ENCODE measurements around the gene LONRF2. TPM values are rescaled to one million over a fixed set of nuclear protein-coding genes. Genes with fewer than 3 reads are reported as not detected.
"Not testable (repeated sequence)": the region's sequence is repeated elsewhere in the genome, so short reads cannot be mapped to it uniquely, and the experiment has no call there.

LONRF2 gene
- 0.47 and 1.6 TPM in 2 replicates for total RNA-seq (2014; rRNA removed; shearing (Covaris generic))
- polyA plus RNA-seq (2015; cell fraction: cytosol; rRNA removed): 0.74 and 1.4 TPM in 2 replicates
- 4.6 and 5.6 TPM in 2 replicates for polyA plus RNA-seq (2015; cell fraction: nucleus; rRNA removed)

GRCh38 chr2:100321866-100322820 is at the start of gene LONRF2:
TSS of gene LONRF2 (minus strand) at chr2:100322501. CDS start at chr2:100322093, 408 bp downstream.
- DNase-seq (ENCODE audit: low read depth): no peak

GRCh38 chr2:100367163-100367562 is 44.9 kb upstream of the LONRF2 start:
- DNase-seq (ENCODE audit: low read depth): no peak

DNA sequence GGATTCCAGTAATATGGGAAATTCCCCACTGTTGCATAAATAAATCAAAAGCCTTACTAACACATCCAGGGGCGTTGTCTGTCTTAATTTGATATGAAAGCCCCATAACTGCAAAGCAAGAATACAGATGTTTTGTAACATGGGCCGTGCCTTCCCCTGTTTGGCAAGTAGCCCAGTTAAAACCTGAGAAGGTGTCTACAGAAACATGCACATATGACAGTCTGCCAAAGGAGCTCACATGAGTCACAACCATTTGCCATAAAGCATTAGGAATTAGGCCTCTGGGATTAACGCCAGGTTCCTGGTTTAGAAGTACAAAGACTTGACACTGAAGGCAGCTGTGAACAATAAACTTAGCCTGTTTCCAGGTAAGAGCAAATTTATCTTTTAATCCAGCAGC is 43.1 kb upstream of the LONRF2 start:
- DNase-seq (ENCODE audit: low read depth): peak; percentile 81

- DNase-seq (ENCODE audit: low read depth): not testable (repeated sequence)
Observed at GRCh38 chr2:100362269-100362668, 40.0 kb upstream of the LONRF2 start.

GRCh38 chr2:100359576-100359975 is 37.3 kb upstream of the LONRF2 start:
- no peak for DNase-seq (ENCODE audit: low read depth)

DNA sequence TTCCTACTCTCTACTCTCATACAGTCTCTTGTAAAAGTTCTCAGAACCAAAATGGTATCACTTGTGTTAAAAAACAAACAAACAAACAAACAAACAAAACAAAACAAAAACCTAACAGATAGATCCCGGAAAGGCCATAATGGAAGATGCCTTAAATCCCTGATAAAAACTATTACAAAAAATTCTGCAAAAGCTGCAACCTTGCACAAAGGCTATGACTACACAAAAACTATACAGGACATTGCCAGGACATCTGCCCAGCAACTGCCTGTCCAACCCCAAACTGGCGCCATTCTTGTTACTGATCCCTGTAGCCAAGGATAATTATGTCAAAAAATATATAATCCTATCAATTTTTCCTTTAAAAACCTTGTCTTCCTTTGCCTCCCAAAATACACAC is 36.3 kb upstream of the LONRF2 start:
- no peak for DNase-seq (ENCODE audit: low read depth)

GRCh38 chr2:100352521-100352920 is 30.2 kb upstream of the LONRF2 start:
- no peak for DNase-seq (ENCODE audit: low read depth)

DNA sequence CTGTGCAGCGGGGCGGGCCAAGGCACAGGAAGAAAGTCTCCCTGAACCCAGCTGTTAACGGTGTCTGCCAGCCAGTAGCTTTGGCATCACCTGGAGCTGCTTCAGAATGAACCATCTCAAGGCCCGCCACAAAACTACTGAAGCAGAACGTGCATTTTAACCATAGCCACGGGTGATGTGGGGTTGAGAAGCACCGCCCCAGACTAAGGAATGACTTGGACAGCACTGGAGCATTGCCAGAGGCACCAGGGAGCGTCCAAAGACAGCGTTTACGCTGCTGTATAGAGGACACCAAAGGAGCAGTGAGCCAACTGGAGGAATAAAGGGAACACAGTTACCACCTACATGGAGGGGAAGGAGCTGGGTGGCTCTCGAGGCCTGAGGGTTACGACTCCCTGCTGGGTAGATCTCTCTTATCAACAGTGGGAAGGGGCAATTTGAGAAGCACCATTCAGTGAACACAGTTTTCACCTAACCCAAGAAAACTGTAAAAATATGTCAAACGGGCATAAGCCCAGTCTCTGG is 28.4 kb upstream of the LONRF2 start:
- no peak for DNase-seq (ENCODE audit: low read depth)

DNA sequence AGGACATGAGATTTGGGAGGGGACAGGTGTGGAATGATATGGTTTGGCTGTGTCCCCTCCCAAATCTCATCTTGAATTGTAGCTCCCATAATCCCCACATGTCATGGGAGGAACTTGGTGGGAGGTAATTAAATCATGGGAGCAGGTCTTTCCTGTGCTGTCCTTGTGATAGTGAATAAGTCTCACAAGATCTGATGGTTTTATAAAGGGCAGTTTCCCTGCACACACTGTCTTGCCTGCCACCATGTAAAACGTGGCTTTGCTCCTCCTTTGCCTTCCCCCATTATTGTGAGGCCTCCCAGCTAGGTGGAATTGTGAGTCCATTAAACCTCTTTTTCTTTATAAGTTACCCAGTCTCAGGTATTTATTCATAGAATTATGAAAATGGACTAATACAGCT is 22.8 kb upstream of the LONRF2 start:
- DNase-seq (ENCODE audit: low read depth): not testable (repeated sequence)

- no peak for DNase-seq (ENCODE audit: low read depth)
Observed at GRCh38 chr2:100344433-100344832, 22.1 kb upstream of the LONRF2 start.

DNA sequence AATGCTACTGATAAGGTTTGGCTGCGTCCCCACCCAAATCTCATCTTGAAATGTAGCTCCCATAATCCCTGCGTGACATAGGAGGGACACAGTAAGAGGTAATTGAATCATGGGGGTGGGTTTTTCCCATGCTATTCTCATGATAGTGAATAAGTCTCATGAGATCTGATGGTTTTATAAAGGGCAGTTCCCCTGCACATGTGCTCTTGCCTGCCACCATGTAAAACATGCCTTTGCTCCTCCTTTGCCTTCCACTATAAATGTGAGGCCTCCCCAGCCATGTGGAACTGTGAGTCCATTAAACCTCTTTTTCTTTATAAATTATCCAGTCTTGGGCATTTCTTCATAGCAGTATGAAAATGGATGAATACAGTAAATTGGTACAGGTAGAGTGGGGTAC is 20.2 kb upstream of the LONRF2 start:
- not testable (repeated sequence) for DNase-seq (ENCODE audit: low read depth)

GRCh38 chr2:100339823-100340222 is 17.5 kb upstream of the LONRF2 start:
- no peak for DNase-seq (ENCODE audit: low read depth)

GRCh38 chr2:100334929-100335328 is 12.6 kb upstream of the LONRF2 start:
- no peak for DNase-seq (ENCODE audit: low read depth)

DNA sequence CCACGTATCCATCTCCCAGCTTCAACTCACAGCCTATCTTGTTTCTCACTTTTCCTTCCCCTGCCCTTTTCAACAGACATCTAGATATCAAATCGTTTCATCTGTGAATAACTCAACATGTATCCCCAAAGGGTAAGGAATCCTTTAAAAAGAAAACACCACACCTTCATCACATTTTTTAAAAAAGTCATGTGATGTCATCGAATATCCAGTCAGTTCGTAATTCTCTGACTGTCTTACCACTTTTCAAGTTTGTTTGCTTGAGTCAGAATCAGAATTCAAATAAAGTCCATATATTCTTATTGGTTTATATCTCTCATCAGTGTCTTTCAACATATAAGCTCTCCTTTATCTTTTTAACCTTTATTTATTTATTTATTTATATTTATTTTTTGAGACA is 5.4 kb upstream of the LONRF2 start:
- DNase-seq (ENCODE audit: low read depth): no peak

DNA sequence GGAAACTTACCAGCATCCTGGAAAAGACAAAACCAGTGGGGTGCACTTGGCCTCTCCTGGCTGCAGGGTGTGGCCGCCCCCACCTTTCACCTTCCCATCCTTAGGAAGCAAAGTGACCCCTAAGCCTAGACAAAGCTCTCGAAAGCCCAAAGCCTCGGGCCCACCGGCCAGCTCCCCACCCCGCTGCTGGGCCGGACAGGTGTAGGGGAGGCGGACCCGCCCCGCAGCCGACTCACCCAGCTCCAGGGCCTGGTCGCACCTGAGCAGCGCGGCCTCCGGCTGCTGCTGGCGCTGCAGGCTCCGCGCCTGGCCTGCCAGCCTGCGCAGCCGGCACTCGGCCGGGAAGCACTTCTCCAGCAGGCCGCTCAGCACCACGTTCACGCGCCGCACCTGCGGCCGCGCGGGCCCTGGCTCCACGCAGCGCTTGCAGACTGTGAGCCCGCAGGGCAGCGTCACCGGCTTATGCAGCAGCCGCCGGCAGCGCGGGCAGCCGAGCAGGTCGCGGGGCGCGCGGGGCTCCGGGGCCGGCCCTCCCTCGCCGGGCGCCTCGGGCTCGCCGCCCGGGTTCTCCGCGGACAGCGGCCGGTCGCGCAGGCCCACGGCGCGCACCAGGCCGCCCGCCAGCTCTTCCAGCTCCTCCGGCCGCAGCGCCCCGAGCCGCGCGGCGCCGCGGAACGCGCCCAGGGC is 979 bp downstream of the LONRF2 start:
- DNase-seq (ENCODE audit: low read depth): no peak

DNA sequence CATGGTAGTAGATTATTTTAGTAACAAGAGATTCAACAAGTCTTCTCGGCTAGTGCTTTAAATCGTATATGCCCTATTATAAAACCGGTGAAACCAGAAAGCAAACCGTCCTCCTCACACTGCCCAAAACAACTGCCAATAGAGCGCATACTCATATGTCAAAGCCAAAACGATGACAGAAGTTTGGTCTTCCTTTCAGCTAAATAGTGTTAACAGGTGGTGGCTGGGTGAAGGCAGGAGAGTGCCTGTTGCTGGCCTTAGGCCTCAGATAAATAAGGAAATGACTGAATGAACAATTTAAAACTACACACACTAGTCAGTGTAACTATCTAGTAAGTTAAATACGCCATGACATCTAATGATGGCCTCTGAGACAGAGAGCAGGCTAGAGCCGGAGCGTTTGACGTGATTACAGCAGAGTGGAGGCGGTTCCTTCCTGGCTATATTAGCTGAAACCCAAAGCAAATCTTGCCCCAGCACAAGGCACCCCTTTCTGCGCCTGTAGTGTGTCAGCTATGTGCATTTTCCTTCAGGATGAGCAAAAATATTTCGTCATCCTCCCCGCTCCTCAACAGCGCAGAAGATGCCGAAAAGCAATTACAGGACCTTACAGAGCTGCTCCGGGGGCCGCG is 1.6 kb downstream of the LONRF2 start:
- no peak for DNase-seq (ENCODE audit: low read depth)

DNA sequence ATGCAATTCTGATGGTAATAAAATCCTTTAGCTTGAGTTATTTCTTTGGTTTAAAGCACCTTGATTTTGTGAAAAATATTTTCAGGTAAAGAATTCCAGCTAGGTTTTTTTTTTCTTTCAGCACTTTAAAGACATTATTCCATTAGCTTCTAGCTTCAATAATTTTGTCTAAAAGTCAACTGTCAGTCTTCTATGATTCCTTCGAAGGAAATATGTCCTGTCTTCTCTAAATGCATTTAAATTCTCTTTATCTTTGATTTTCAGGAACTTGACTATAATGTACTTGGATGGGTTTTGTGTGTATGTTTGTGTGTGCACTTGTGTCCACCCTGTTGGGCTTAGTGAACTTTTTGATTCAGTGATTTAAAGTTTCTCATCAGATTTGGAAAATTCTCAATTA is 4.7 kb downstream of the LONRF2 start:
- no peak for DNase-seq (ENCODE audit: low read depth)

- no peak for DNase-seq (ENCODE audit: low read depth)
Observed at GRCh38 chr2:100309973-100310719, 12.2 kb downstream of the LONRF2 start.

GRCh38 chr2:100309311-100309710 is 13.0 kb downstream of the LONRF2 start:
- no peak for DNase-seq (ENCODE audit: low read depth)

- DNase-seq (ENCODE audit: low read depth): no peak
Observed at GRCh38 chr2:100303744-100304143, 18.6 kb downstream of the LONRF2 start.

- DNase-seq (ENCODE audit: low read depth): no peak
Observed at GRCh38 chr2:100302585-100302892, 19.8 kb downstream of the LONRF2 start.

All from HT1080 (cell line).